ENCODE data around the gene ARMC12.
"Not testable (repeated sequence)": the region's sequence is repeated elsewhere in the genome, so short reads cannot be mapped to it uniquely, and the experiment has no call there.

ARMC12 gene

GRCh38 chr6:35718911-35719381, 17.9 kb upstream of the ARMC12 start:
- no peak for DNase-seq (ENCODE audit: low read depth in 2 of 2)

DNA sequence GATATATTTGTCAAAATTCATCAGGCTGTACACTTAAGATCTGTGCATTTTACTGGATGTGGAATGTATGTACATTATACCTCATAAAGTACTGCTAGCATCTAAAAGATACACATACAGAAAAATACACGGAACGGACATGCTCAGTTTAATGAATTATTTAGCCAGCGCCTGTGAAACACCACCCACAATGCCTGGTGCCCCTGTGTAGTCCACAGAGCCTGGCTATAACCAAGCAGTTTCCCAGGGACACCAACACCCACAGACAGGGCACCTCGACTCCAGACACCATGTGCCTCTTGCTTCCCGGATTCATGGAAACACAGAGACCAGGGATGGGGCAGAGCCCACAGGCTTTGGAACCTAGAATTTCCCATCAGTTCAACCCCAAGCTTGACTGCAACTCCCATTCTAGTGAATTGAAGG, 17.4 kb upstream of the ARMC12 start:
- no peak for DNase-seq (ENCODE audit: low read depth in 2 of 2)

DNA sequence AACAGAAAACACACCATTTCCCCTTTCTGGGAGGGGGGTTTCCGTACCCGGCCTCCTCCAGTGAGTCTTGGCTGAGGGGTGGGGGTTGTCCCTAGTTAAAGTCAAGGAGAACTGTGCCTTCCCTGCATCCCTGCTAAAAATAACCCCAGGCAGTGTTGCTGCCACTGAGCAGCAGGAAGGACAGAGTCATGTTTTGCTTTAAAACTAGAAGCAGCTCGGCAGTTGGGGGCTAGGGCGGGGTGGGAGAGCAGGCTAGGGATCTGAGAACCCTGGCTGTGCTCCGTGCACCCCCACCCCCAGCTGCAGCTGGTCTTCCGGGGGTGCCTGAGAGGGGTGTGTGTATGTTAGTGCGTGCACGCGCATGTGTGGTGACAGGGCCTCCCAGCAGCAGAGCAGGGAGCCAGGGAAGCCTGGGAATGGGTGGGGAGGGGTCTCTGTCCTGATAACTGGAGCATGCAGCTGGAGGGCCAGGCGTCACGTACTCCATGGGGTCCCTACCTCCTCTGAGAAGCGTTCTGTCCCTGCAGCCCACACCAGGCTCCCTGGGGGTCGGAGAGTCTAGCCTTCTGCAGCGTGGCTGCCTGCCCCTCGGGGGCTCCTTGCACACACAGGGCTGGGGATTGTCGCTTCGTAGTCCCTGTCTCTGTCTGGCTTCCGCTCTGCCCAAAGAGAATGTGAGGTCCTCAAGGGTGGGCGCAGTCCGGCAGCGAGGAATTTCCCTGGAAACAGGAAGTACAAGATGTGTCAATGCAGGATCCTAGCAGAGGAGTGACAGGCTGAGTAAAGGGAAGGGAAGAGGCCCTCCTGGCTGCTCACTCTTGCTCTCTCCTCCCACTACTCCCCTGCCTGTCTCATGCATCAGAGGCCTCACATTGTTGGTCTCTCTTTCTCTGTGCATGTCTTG, 16.8 kb upstream of the ARMC12 start:
- no peak for DNase-seq (ENCODE audit: low read depth in 2 of 2)

- DNase-seq (ENCODE audit: low read depth in 2 of 2), result no peak
Measured at GRCh38 chr6:35722121-35722761, 14.6 kb upstream of the ARMC12 start.

- DNase-seq (ENCODE audit: low read depth in 2 of 2), result no peak
Measured at GRCh38 chr6:35723587-35723986, 13.2 kb upstream of the ARMC12 start.

- no peak for DNase-seq (ENCODE audit: low read depth in 2 of 2)
Measured at GRCh38 chr6:35724059-35724458, 12.8 kb upstream of the ARMC12 start.

DNA sequence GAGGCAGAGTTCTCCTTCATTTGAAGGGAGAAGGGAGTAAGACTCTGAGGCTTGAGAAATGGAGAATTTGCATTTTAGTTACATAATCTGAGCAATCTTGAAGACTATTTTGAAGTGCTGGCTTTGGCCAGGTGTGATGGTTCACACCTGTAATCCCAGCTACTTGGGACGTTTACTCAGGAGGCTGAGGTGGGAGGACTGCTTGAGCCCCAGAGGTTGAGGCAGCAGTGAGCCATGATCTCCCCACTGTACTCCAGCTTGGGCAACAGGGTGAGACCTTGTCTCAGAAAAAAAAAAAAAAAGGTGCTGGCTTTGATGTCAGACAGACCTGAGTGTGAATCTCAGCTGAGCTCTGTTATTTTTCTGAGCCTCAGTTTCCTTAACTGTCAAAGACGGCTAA, 12.4 kb upstream of the ARMC12 start:
- DNase-seq (ENCODE audit: low read depth in 2 of 2), result no peak

DNA sequence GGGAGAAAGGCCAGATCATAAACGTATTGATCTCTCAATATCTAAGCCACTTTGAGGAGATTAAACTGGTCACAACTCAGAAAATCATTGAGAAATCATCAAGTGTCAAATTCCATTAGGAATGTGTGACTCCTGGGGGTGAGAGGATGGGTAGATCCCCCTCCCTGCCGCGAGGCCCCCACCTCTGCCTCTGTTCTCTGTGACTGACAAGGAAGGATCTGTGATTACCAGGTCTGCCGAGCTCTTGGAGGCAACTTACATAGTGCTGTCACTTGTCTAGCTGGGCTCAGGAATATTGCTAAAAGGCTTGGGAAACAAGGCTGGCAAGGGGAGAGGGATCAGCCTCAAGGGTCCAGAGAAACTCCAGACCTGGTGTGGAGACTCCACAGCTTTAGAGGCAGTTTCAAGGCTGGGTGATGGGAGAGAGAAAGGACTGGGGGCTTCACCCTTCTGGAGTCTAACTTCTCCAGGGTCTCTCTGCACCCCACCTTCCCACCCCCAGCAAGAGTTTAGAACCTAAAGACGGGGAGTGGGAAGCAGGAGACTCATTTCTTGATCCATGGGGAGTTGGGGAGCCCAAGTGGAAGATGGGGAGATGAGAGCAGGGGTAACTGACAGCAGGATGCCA, 11.6 kb upstream of the ARMC12 start:
- no peak for DNase-seq (ENCODE audit: low read depth in 2 of 2)

DNA sequence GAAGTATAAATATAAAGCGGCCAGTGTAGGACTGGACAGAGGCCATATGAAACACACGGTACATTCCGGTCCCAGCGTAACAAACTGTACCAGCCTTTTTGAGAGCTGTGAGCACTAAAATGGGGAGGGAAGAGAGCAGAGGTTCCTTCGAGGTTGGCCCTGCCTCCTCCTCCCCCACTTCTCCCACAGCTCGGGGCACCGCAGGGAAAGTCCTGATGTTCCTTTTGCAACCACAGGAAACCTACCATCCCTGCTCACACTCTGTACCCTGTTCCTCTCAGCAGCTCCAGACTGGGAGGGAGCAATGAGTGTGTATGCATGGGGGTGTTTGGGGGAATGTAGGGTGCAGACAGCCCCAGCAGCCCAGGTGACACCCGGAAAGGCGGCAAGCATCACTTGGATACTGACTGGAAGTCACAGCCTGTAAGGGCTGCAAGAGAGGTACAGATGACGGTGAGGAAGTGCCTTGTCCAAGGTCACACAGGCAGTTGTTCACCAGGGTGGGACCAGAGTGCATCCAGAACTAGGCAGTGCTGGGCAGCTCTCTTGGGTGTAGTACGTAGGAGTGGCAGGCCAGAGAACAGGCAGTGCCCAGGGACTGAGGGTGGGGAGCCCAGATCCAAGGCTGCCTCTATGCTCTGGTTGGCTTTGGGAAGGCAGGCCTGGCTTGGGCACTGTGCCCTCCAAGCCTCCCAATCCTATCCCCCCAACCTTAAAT, 11.0 kb upstream of the ARMC12 start:
- DNase-seq (ENCODE audit: low read depth in 2 of 2), result no peak

DNA sequence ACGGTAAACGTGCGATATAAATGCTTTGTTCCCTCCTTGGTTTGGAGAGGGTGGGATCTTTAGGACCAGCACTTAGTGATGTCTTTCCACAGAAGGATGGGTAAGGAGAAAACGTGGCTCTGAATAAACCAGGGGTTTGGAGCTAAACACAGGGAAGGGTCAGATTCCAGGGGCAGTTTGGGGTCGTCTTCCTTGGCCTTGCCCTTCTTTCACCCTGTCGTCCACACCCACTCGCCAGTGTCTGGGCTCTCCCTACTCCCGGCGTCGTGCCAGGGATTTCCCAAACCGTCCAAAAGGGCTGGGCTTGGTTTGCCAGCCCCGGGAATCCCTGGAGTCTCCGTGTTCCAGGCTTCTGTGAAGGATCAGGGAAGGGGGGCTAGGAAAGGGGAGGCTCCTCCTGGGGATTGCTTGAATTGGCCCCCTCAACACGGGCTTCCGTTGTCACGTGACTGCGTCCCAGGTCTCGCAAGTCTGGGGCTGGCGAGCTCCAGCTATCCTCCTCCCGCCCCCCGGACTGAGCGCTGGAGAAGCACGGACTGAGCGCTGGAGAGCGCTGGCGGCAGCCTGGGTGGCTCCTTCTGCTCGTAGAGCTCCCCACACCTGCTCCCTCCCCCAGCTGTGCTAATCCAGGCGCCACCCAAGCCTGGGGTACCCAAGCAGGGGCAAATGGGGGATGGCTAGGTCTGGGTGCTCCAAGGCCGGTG, 9.4 kb upstream of the ARMC12 start:
- DNase-seq (ENCODE audit: low read depth in 2 of 2), result no peak

DNA sequence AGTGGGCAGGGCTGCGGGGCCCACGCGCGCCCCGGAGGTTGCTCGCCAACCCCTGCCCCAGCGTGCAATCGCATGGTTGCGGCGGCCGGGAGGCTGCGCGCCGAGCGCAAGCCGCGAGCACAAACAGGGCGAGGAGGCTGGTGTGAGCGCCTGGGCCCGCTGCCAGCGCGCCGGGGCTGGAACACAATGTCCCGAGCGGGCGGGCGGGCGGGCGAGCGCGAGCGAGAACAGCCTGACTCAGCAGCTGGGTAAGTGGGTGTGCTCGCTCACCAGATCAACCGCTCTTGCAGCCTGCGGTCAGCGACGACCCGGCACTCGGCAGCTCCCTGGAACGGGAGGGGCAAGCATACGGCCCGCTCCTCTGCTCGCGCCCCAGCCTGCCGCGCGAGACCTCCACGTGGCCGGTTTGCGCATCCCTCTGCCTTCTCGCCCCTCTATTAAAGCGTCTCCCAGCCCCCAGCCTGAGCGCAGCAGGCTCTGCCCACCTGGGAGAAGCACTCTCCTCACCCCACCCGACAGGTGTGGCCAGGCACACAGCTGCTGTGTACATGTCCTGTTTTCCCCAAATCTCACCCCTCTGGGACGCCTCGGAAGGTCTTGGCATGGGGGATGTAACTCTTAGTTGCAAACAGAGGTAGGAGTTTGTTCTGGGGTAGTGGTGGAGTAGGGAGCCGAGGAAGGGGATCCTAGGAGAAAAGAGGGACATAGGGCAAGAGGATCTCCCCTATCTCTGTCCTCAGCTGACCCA, 8.7 kb upstream of the ARMC12 start:
- peak; percentile 65 to 75 for DNase-seq (ENCODE audit: low read depth in 2 of 2)

GRCh38 chr6:35728683-35729678, 7.9 kb upstream of the ARMC12 start:
- DNase-seq (ENCODE audit: low read depth in 2 of 2), result no peak

DNA sequence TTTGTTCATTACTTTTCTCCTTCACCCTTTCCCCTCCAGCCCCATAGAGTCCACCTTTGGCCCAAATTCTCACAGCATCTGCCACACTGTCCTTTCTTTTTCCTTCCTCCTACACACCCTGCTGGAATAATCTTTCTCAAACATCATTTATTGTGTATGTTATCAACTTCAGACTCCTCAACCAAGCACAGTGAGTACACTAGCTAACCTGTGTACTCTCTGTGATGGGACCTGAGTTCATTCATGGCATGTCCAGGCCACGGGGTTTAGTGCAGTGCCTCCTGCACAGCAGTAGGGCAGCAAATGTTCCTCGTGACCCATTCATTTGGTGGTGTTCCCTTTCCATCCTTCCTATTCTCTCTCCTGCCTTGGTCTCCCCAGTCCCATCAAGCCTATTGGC, 7.1 kb upstream of the ARMC12 start:
- no peak for DNase-seq (ENCODE audit: low read depth in 2 of 2)

GRCh38 chr6:35730745-35731413, 6.0 kb upstream of the ARMC12 start:
- no peak for DNase-seq (ENCODE audit: low read depth in 2 of 2)

DNA sequence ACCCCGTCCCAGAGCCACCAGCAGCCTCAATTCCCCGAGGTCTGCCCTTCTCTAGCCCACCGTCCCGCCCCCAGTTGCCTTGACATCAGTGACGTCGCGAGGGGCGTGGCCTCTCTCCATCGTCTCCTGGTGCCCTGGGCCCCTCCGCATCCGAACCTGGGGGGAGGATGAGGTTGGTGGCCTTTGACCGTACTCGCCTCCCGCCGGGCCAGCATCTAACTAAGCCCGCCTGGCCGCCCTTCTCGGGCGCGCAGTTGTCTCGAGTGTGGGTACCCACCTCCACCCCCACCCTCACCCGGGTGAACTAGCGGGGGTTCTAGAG, 5.5 kb upstream of the ARMC12 start:
- peak; percentile 83 to 96 for DNase-seq (ENCODE audit: low read depth in 2 of 2)

GRCh38 chr6:35731736-35732532, 4.9 kb upstream of the ARMC12 start:
- DNase-seq (ENCODE audit: low read depth in 2 of 2), result peak; percentile 87 to 96

GRCh38 chr6:35733633-35734032, 3.2 kb upstream of the ARMC12 start:
- no peak for DNase-seq (ENCODE audit: low read depth in 2 of 2)

DNA sequence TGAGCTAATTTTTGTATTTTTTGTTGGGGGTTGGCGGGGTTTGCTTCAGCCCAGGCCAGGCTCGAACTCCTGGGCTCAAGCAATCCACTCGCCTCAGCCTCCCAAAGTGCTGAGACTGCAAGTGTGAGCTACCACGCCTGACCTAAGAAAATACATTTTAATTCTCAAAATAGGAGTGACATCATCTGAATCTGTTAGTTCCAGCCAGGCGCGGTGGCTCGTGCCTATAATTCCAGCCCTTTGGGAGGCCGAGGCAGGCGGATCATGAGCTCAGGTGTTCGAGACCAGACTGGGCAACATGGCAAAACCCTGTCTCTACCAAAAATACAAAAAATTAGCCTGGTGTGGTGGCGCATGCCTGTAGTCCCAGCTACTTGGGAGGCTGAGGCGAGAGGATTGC, 2.5 kb upstream of the ARMC12 start:
- not testable (repeated sequence) for DNase-seq (ENCODE audit: low read depth in 2 of 2)

All from stimulated activated CD4-positive, alpha-beta T cell treated with anti-CD3 and anti-CD28 coated beads, Interleukin-12 subunit alpha, Interleukin-12 subunit beta, amount 100 ng/mL, for 24 hours (primary cell).